ENCODE measurements around the gene P2RX1. TPM values are rescaled to one million over a fixed set of nuclear protein-coding genes. Genes with fewer than 3 reads are reported as not detected.

Gene P2RX1
- total RNA-seq, 6 experiments from 2014 or later: 0.50 to 0.78 (median 0.58) TPM; not detected in 1

GRCh38 chr17:3923466-3924190, 7.4 kb upstream of the P2RX1 start:
- DNase-seq (no peak), ATAC-seq (no peak)
- Histone ChIP-seq H3K27ac (no peak overlapping the region), H3K4me1 (no peaks in the 10 kb centered on the region), H3K36me3 (no peaks in the 10 kb centered on the region), H3K27me3 (no peaks in the 10 kb centered on the region), H3K9me3 (no peaks in the 10 kb centered on the region), H3K4me3 (no peak overlapping the region)
- TF ChIP-seq POLR2A (IDR thresholded peaks at IDR 0.05) (no peak), CTCF (IDR thresholded peaks at IDR 0.05) (no peak)
- intact Hi-C loops (cut with DNase I): no loop called here
- 69% methylated on average over 7 of the region's 18 CpGs for WGBS (ENCODE audit: insufficient coverage, low coverage, low lambda C conversion rate, missing lambda C conversion rate)

GRCh38 chr17:3922765-3923164, 6.5 kb upstream of the P2RX1 start:
- intact Hi-C loops (cut with DNase I): no loop called here
- no peak for ATAC-seq
- no peaks in the 10 kb centered on the region for H3K27me3 ChIP-seq

GRCh38 chr17:3921502-3922319, 5.4 kb upstream of the P2RX1 start:
- ATAC-seq (no peak), DNase-seq (no peak)
- intact Hi-C loops (cut with DNase I): no loop called here
- Histone ChIP-seq H3K9me3 (no peaks in the 10 kb centered on the region), H3K4me3 (no peak overlapping the region), H3K4me1 (no peaks in the 10 kb centered on the region), H3K27ac (no peak overlapping the region), H3K36me3 (no peaks in the 10 kb centered on the region), H3K27me3 (no peaks in the 10 kb centered on the region)
- 60% methylated on average over 2 of the region's 27 CpGs for WGBS (ENCODE audit: insufficient coverage, low coverage, low lambda C conversion rate, missing lambda C conversion rate)
- TF ChIP-seq CTCF (IDR thresholded peaks at IDR 0.05): no peak
- TF ChIP-seq POLR2A (IDR thresholded peaks at IDR 0.05): no peak

More at GRCh38 chr17:3922765-3923164, 6.5 kb upstream of the P2RX1 start:
- TF ChIP-seq POLR2A (IDR thresholded peaks at IDR 0.05) (no peak), CTCF (IDR thresholded peaks at IDR 0.05) (no peak)
- no peak for DNase-seq
- H3K4me1 ChIP-seq: no peaks in the 10 kb centered on the region
- no peaks in the 10 kb centered on the region for H3K9me3 ChIP-seq
- 82% methylated on average over 3 of the region's 7 CpGs for WGBS (ENCODE audit: insufficient coverage, low coverage, low lambda C conversion rate, missing lambda C conversion rate)
- no peak overlapping the region for H3K27ac ChIP-seq
- H3K36me3 ChIP-seq: no peaks in the 10 kb centered on the region
- H3K4me3 ChIP-seq: no peak overlapping the region

- Histone ChIP-seq H3K4me3 (no peak overlapping the region), H3K9me3 (no peaks in the 10 kb centered on the region), H3K27me3 (no peaks in the 10 kb centered on the region), H3K27ac (no peak overlapping the region), H3K4me1 (no peaks in the 10 kb centered on the region), H3K36me3 (no peaks in the 10 kb centered on the region)
- ATAC-seq: no peak
- TF ChIP-seq CTCF (IDR thresholded peaks at IDR 0.05) (no peak), POLR2A (IDR thresholded peaks at IDR 0.05) (no peak)
- WGBS (ENCODE audit: insufficient coverage, low coverage, low lambda C conversion rate, missing lambda C conversion rate): 73% methylated on average over 6 of the region's 16 CpGs
- DNase-seq: no peak
- intact Hi-C loops (cut with DNase I): no loop called here
Measured at GRCh38 chr17:3921006-3921405, 4.7 kb upstream of the P2RX1 start.
